Vagina (tissue), 2 donors: ENCODE measurements around the gene IGFBP5. TPM values are rescaled to one million over a fixed set of nuclear protein-coding genes. Genes with fewer than 3 reads are reported as not detected.

Experiments used
- DNase-seq, 2 donors: peaks; one replicate each; pipeline ENCODE4 v3.0.0-alpha.2; 2017; ENCODE audit errors: extremely low spot score in 2 of 2
- H3K27ac ChIP-seq: fragments of 200-600 bp; sonication (generic); one replicate; pipeline ENCODE4 v1.5.1; 2019
- H3K27me3 ChIP-seq: fragments of 200-600 bp; sonication (generic); one replicate; pipeline ENCODE4 v1.5.1; 2019
- H3K36me3 ChIP-seq, 2 donors: fragments of 200-600 bp; sonication (generic); one replicate each; pipeline ENCODE4 v1.5.1; 2017 to 2019
- H3K4me1 ChIP-seq: fragments of 200-600 bp; sonication (generic); one replicate; pipeline ENCODE4 v1.5.1; 2019
- H3K4me3 ChIP-seq, 2 donors: fragments of 200-600 bp; sonication (generic); 1 replicate in 1 of 2; 2 replicates in 1 of 2; pipeline ENCODE4 v1.5.1; 2016 to 2019
- H3K9me3 ChIP-seq: fragments of 200-600 bp; sonication (generic); one replicate; pipeline ENCODE4 v1.5.1; 2019
- POLR2A ChIP-seq, 2 donors: fragments of 450-650 bp; IDR thresholded peaks; one replicate each; pipeline ENCODE4 v1.6.1; 2017; ENCODE audit warnings: antibody characterized with exemption in 2 of 2, mild to moderate bottlenecking in 2 of 2, moderate library complexity in 2 of 2
- POLR2AphosphoS5 ChIP-seq, 2 donors: sonication (generic); formaldehyde crosslinking; IDR thresholded peaks; one replicate each; pipeline ENCODE4 v1.9.0; 2017; ENCODE audit warnings: antibody characterized with exemption in 2 of 2, mild to moderate bottlenecking in 2 of 2, low read depth in 1 of 2; ENCODE audit not compliant: insufficient read depth in 1 of 2
- intact Hi-C: fragments of 100-400 bp; cut with DNase I; formaldehyde crosslinking; loops from one replicate; pipeline ENCODE4 v1.15.1; 2023
- total RNA-seq: library from RNA; depleted of rRNA; stranded (reverse); fragments of >200 nt; gene quantifications from one replicate; pipeline ENCODE4 v1.2.3, GENCODE V29; 2016
- TF ChIP-seq, protein P1 (sequence below), 3 experiments: fragments of 450-650 bp in 2 of 3; fragments of 200-600 bp in 1 of 3; sonication (generic) in 1 of 3; IDR thresholded peaks; one replicate each; pipeline ENCODE4 v1.5.1; 2017 to 2019; ENCODE audit warnings: antibody characterized with exemption in 3 of 3, mild to moderate bottlenecking in 2 of 3, moderate library complexity in 2 of 3

The IGFBP5 gene
- total RNA-seq, 1 donor from 2014 or later, result 1,041 TPM

DNA sequence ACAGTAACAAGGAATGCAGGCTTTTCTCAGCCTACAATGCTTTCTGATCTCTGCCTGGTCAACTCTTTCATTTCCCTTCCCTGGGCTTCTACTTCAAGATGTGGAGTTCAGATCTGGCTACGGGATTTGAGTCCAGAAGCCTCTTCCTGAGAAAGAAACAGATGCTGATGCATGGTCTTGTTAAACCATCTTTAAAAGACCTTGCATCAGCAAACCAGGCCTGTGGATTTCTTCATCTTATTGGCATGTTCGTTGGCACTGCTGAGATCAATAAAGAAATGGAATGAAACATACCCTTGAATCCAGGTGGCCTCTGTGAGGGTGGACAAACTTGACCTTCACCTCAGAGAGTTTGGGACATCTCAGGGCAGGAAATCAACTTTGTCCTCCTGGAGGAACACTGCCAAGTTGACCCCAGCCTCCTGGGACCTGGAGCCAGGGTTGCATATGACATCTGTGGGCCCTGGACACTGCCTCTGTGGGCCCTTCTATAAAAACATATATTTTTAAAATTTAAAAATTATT lies 40.8 kb downstream of the IGFBP5 start:
- peaks cover 30% of the 10 kb centered on the region for H3K4me1 ChIP-seq
- intact Hi-C loops, result no loop called here
- H3K27ac ChIP-seq, result no peak overlapping the region

DNA sequence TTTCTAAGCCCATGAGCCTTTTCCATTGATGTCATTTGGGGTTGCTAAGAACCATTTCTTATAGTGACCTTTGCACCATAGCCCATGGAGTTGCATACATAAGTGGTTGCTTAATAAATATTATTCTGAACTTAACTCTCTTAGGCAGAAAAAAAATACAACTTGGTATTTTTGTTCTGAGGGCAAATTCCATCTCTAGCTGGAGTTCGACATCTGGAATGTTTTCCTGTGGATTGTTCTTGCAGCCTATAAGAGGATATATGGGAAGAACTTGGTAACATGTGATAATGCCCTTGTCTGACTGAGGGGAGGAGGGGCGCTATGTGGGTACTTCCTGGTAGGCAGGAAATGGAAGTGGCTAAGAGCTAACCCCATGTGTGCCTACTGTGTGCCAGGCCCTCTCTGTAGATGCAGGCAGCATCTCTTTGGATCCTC lies 41.4 kb downstream of the IGFBP5 start:
- H3K4me1 ChIP-seq, result peaks cover 23% of the 10 kb centered on the region
- H3K36me3 ChIP-seq, result no peaks in the 10 kb centered on the region
- H3K27me3 ChIP-seq, result no peaks in the 10 kb centered on the region
- H3K9me3 ChIP-seq, result no peaks in the 10 kb centered on the region
- H3K27ac ChIP-seq, result no peak overlapping the region
- H3K4me3 ChIP-seq, result no peak overlapping the region
- no peak for DNase-seq
- intact Hi-C loops, result no loop called here
- TF ChIP-seq POLR2AphosphoS5 (IDR thresholded peaks at IDR 0.05; ENCODE audit: insufficient read depth in 1 of 2, low read depth in 1 of 2) (no peak), POLR2A (IDR thresholded peaks at IDR 0.05) (no peak)
- TF ChIP-seq, protein P1, sequence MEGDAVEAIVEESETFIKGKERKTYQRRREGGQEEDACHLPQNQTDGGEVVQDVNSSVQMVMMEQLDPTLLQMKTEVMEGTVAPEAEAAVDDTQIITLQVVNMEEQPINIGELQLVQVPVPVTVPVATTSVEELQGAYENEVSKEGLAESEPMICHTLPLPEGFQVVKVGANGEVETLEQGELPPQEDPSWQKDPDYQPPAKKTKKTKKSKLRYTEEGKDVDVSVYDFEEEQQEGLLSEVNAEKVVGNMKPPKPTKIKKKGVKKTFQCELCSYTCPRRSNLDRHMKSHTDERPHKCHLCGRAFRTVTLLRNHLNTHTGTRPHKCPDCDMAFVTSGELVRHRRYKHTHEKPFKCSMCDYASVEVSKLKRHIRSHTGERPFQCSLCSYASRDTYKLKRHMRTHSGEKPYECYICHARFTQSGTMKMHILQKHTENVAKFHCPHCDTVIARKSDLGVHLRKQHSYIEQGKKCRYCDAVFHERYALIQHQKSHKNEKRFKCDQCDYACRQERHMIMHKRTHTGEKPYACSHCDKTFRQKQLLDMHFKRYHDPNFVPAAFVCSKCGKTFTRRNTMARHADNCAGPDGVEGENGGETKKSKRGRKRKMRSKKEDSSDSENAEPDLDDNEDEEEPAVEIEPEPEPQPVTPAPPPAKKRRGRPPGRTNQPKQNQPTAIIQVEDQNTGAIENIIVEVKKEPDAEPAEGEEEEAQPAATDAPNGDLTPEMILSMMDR (IDR thresholded peaks at IDR 0.05), result no peak

More for the DNA sequence above, 40.8 kb downstream of the IGFBP5 start:
- TF ChIP-seq POLR2A (IDR thresholded peaks at IDR 0.05) (no peak), POLR2AphosphoS5 (IDR thresholded peaks at IDR 0.05; ENCODE audit: insufficient read depth in 1 of 2, low read depth in 1 of 2) (no peak)
- TF ChIP-seq, protein P1 (IDR thresholded peaks at IDR 0.05), result no peak
- no peaks in the 10 kb centered on the region for H3K36me3 ChIP-seq
- no peaks in the 10 kb centered on the region for H3K9me3 ChIP-seq
- no peaks in the 10 kb centered on the region for H3K27me3 ChIP-seq
- H3K4me3 ChIP-seq, result no peak overlapping the region
- DNase-seq, result no peak

GRCh38 chr2:216653093-216653799 lies 42.1 kb downstream of the IGFBP5 start:
- no peaks in the 10 kb centered on the region for H3K27me3 ChIP-seq
- no peak overlapping the region for H3K27ac ChIP-seq

DNA sequence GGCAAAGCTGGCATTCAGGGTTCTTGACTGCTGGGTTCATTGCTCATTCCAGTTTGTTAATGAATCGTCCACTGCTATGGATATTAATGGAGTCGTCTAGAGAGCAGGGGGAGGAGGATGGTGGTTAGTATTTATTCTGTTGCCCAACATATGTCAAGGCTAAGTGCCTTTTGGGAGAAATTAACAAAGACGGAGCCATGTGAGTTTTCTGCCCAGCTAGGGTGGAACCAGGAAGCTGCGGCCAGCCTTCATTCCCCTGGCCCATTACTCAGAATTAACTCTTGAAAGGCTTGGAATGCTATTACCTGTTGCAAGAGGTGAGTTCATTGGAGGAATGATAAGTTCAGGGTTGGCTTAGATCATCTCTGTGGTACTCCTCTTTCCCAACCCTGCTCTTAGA lies 42.8 kb downstream of the IGFBP5 start:
- Histone ChIP-seq H3K4me1 (peaks cover 15% of the 10 kb centered on the region), H3K36me3 (no peaks in the 10 kb centered on the region), H3K9me3 (no peaks in the 10 kb centered on the region), H3K4me3 (no peak overlapping the region), H3K27me3 (no peaks in the 10 kb centered on the region), H3K27ac (no peak overlapping the region)
- DNase-seq, result no peak
- intact Hi-C loops, result no loop called here
- TF ChIP-seq, protein P1 (IDR thresholded peaks at IDR 0.05), result no peak

More at GRCh38 chr2:216653093-216653799, 42.1 kb downstream of the IGFBP5 start:
- Histone ChIP-seq H3K4me3 (no peak overlapping the region), H3K36me3 (no peaks in the 10 kb centered on the region), H3K9me3 (no peaks in the 10 kb centered on the region), H3K4me1 (peaks cover 20% of the 10 kb centered on the region)
- DNase-seq, result no peak
- intact Hi-C loops, result no loop called here
- no peak for TF ChIP-seq POLR2A (IDR thresholded peaks at IDR 0.05)
- TF ChIP-seq POLR2AphosphoS5 (IDR thresholded peaks at IDR 0.05; ENCODE audit: insufficient read depth in 1 of 2, low read depth in 1 of 2), result no peak
- TF ChIP-seq, protein P1 (IDR thresholded peaks at IDR 0.05), result no peak

DNA sequence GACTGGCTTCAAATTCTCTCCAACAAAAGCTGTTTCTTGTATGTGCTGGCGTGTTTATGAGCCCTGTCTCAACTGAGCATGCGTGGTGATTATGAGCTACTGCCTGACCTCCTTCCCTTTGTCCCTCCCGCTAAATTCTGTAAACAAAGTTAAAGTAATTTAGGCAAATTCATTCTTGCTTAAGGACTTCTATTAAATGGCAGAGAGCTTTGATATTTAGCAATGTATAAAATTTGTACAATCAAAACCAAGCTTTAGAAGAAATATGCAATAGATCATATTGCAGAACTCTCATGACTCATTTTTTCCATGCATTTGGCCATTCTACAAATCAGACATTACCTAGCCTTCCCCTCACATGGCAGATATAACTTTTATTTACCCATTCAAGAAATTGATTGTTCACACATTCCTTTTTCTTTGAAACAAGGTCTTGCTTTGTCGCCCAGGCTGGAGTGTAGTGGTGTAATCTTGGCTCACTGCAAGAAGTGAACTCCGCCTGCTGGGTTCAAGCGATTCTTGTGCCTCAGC lies 43.9 kb downstream of the IGFBP5 start:
- TF ChIP-seq, protein P1 (IDR thresholded peaks at IDR 0.05), result no peak
- TF ChIP-seq POLR2A (IDR thresholded peaks at IDR 0.05) (no peak), POLR2AphosphoS5 (IDR thresholded peaks at IDR 0.05; ENCODE audit: insufficient read depth in 1 of 2, low read depth in 1 of 2) (no peak)
- Histone ChIP-seq H3K4me1 (peaks cover 8% of the 10 kb centered on the region), H3K9me3 (no peaks in the 10 kb centered on the region), H3K36me3 (no peaks in the 10 kb centered on the region), H3K4me3 (no peak overlapping the region), H3K27ac (no peak overlapping the region), H3K27me3 (no peaks in the 10 kb centered on the region)
- intact Hi-C loops, result no loop called here
- DNase-seq, result no peak
